Measurements from ENCODE around the gene HOMER1. TPM values are rescaled to one million over a fixed set of nuclear protein-coding genes. Genes with fewer than 3 reads are reported as not detected.

The HOMER1 gene
- total RNA-seq, 1 donor from 2014 or later: 15.8 TPM

DNA sequence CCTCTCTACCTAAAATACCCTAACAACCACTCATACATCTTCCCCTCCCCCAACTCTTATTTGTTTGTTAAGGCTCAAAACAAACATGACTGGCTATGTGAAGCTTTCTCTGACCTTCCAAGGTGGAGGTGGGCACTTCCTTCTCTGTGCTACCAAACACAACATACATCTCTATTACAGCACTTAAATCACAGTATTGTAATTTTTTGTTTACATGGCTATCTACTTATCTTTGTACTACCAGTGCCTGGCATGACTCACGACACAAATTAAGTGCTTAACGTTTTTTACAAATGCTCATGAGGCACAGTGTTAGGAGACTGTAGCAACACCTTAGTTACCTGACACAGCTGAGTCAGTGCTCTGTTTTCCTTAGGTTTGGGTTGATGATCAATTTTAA, 18.6 kb downstream of the HOMER1 start:
- Mint-ChIP-seq H3K36me3 (ENCODE audit: low read depth) (no peaks in the 10 kb centered on the region), H3K4me1 (ENCODE audit: low read depth) (peaks cover 38% of the 10 kb centered on the region), H3K9me3 (ENCODE audit: low read depth) (no peaks in the 10 kb centered on the region), H3K4me3 (ENCODE audit: unreplicated experiment) (no peak overlapping the region), H3K27me3 (ENCODE audit: low read depth) (no peaks in the 10 kb centered on the region), H3K27ac (ENCODE audit: unreplicated experiment) (no peak overlapping the region)
- no peak for DNase-seq (ENCODE audit: low spot score)
- TF ChIP-seq, protein P1, sequence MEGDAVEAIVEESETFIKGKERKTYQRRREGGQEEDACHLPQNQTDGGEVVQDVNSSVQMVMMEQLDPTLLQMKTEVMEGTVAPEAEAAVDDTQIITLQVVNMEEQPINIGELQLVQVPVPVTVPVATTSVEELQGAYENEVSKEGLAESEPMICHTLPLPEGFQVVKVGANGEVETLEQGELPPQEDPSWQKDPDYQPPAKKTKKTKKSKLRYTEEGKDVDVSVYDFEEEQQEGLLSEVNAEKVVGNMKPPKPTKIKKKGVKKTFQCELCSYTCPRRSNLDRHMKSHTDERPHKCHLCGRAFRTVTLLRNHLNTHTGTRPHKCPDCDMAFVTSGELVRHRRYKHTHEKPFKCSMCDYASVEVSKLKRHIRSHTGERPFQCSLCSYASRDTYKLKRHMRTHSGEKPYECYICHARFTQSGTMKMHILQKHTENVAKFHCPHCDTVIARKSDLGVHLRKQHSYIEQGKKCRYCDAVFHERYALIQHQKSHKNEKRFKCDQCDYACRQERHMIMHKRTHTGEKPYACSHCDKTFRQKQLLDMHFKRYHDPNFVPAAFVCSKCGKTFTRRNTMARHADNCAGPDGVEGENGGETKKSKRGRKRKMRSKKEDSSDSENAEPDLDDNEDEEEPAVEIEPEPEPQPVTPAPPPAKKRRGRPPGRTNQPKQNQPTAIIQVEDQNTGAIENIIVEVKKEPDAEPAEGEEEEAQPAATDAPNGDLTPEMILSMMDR (IDR thresholded peaks at IDR 0.05): no peak

- no peaks in the 10 kb centered on the region for H3K27me3 Mint-ChIP-seq (ENCODE audit: low read depth)
- DNase-seq (ENCODE audit: low spot score): no peak
- peaks cover 39% of the 10 kb centered on the region for H3K4me1 Mint-ChIP-seq (ENCODE audit: low read depth)
- TF ChIP-seq, protein P1 (IDR thresholded peaks at IDR 0.05): no peak
- H3K9me3 Mint-ChIP-seq (ENCODE audit: low read depth): no peaks in the 10 kb centered on the region
- H3K4me3 Mint-ChIP-seq (ENCODE audit: unreplicated experiment): no peak overlapping the region
- H3K27ac Mint-ChIP-seq (ENCODE audit: unreplicated experiment): peak overlapping the region; percentile 28
- H3K36me3 Mint-ChIP-seq (ENCODE audit: low read depth): no peaks in the 10 kb centered on the region
Measured at GRCh38 chr5:79493596-79494345, 20.2 kb downstream of the HOMER1 start.

DNA sequence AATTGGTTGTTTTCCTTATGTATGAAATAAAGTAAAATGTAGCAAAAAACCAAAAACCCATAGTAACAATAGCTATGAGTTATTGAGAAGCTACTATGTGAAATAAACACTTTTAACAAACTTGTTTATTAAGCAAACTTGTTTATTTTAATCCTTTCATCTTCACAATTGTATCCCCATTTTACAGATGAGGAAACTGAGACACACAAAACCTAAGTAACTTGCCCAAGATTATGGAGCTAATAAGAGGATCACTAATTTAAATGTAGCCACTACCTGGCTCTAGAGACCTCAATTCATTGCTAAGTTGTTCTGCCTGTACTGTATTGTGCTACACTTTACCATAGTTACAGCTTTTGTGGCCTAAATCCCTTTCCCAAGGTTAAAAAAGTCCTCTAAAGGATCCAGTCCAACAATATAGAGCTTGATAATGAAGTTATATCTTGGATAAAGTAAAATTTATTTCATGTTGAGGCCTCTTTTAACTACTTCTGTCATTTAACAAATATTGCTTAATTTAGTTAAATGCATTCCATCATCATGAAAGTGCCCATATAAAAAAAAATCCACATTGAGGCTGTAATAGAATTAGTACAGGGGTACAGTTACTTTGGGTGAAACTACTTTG, 22.1 kb downstream of the HOMER1 start:
- peaks cover 46% of the 10 kb centered on the region for H3K4me1 Mint-ChIP-seq (ENCODE audit: low read depth)

DNA sequence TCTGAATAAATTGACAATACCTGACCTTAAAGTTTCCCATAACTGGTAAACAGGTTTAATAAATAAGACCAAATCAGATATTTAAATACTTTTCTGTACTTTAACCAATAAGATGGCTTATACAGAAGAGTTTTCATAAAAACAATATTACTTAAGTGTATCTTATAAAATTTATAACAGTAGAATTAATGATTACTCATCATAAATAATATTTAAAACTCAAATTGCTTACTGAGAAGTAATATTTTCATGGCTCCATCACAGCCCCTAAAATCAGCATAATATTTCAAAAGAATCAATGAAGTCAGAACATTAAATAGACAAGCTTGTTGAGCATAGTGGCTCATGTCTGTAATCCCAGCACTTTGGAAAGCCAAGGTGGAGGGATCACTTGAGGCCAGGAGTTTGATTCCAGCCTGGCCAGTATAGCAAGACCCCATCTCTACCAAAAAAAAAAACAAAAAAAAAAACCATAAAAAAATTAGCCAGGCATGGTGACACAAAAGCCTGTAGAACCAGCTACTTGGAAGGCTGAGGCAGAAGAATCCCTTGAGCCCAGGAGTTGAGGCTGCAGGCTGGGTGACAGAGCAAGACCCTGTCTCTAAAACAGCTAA, 23.5 kb downstream of the HOMER1 start:
- Mint-ChIP-seq H3K36me3 (ENCODE audit: low read depth) (no peaks in the 10 kb centered on the region), H3K4me1 (ENCODE audit: low read depth) (peaks cover 45% of the 10 kb centered on the region), H3K4me3 (ENCODE audit: unreplicated experiment) (no peak overlapping the region), H3K27me3 (ENCODE audit: low read depth) (no peaks in the 10 kb centered on the region), H3K27ac (ENCODE audit: unreplicated experiment) (no peak overlapping the region), H3K9me3 (ENCODE audit: low read depth) (no peaks in the 10 kb centered on the region)
- TF ChIP-seq, protein P1 (IDR thresholded peaks at IDR 0.05): no peak
- no peak for DNase-seq (ENCODE audit: low spot score)

More for the DNA sequence above, 22.1 kb downstream of the HOMER1 start:
- Mint-ChIP-seq H3K27me3 (ENCODE audit: low read depth) (no peaks in the 10 kb centered on the region), H3K9me3 (ENCODE audit: low read depth) (no peaks in the 10 kb centered on the region), H3K27ac (ENCODE audit: unreplicated experiment) (no peak overlapping the region), H3K36me3 (ENCODE audit: low read depth) (no peaks in the 10 kb centered on the region), H3K4me3 (ENCODE audit: unreplicated experiment) (no peak overlapping the region)
- TF ChIP-seq, protein P1 (IDR thresholded peaks at IDR 0.05): no peak
- DNase-seq (ENCODE audit: low spot score): no peak

GRCh38 chr5:79489773-79490172, 24.2 kb downstream of the HOMER1 start:
- no peak overlapping the region for H3K4me3 Mint-ChIP-seq (ENCODE audit: unreplicated experiment)
- H3K4me1 Mint-ChIP-seq (ENCODE audit: low read depth): peaks cover 44% of the 10 kb centered on the region
- no peak overlapping the region for H3K27ac Mint-ChIP-seq (ENCODE audit: unreplicated experiment)
- no peaks in the 10 kb centered on the region for H3K36me3 Mint-ChIP-seq (ENCODE audit: low read depth)
- no peaks in the 10 kb centered on the region for H3K9me3 Mint-ChIP-seq (ENCODE audit: low read depth)
- no peak for DNase-seq (ENCODE audit: low spot score)
- no peaks in the 10 kb centered on the region for H3K27me3 Mint-ChIP-seq (ENCODE audit: low read depth)
- TF ChIP-seq, protein P1 (IDR thresholded peaks at IDR 0.05): no peak
